Thymus (tissue), 11 donors: ENCODE results near the gene CPN2. TPM values are rescaled to one million over a fixed set of nuclear protein-coding genes. Genes with fewer than 3 reads are reported as not detected.

Experiments used
- DNase-seq, 9 donors: peaks; one replicate each; pipeline ENCODE4 v3.0.0-alpha.2; 2013; ENCODE audit warnings: low spot score in 9 of 9, low read depth in 6 of 9, missing footprints in 1 of 9
- H3K27ac ChIP-seq, 2 donors: one replicate each; pipeline ENCODE4 v1.5.1; 2013; ENCODE audit warnings: control low read depth in 1 of 2, low read depth in 1 of 2, low read length in 1 of 2, mild to moderate bottlenecking in 1 of 2, moderate library complexity in 1 of 2
- H3K27me3 ChIP-seq, 2 donors: one replicate each; pipeline ENCODE4 v1.5.1; 2013; ENCODE audit warnings: low read length in 1 of 2; ENCODE audit not compliant: control insufficient read depth in 2 of 2, insufficient read depth in 1 of 2
- H3K36me3 ChIP-seq, 2 donors: one replicate each; pipeline ENCODE4 v1.5.1; 2013; ENCODE audit warnings: low read length in 1 of 2, mild to moderate bottlenecking in 1 of 2, moderate library complexity in 1 of 2; ENCODE audit not compliant: control insufficient read depth in 2 of 2, insufficient read depth in 2 of 2
- H3K4me1 ChIP-seq, 2 donors: one replicate each; pipeline ENCODE4 v1.5.1; 2013; ENCODE audit warnings: low read length in 2 of 2; ENCODE audit not compliant: control insufficient read depth in 2 of 2, insufficient read depth in 2 of 2
- H3K4me3 ChIP-seq, 2 donors: one replicate each; pipeline ENCODE4 v1.5.1; 2013; ENCODE audit warnings: low read length in 2 of 2, control low read depth in 1 of 2, mild to moderate bottlenecking in 1 of 2
- H3K9me3 ChIP-seq, 2 donors: one replicate each; pipeline ENCODE4 v1.5.1; 2013; ENCODE audit warnings: low read length in 1 of 2, mild to moderate bottlenecking in 1 of 2; ENCODE audit not compliant: control insufficient read depth in 2 of 2, insufficient read depth in 1 of 2
- WGBS: extraction: QIAGEN DNeasy Blood & Tissue Kit; methylation state at CpG from one replicate; pipeline ENCODE4 v1.1.7; 2013; 5-methylcytosine and 5-hydroxymethylcytosine counted together
- polyA plus RNA-seq: library from polyadenylated mRNA; stranded (reverse); fragments of 200-250 nt; gene quantifications from one replicate; pipeline ENCODE4 v1.2.3, GENCODE V29; 2013
- total RNA-seq: library from RNA; stranded (reverse); fragments of 120-200 nt; gene quantifications from one replicate; pipeline ENCODE4 v1.2.4, GENCODE V29; 2013
- donor health status: healthy.

The CPN2 gene
- total and polyA plus RNA-seq, 2 donors, result 0.05 to 0.07 TPM

DNA sequence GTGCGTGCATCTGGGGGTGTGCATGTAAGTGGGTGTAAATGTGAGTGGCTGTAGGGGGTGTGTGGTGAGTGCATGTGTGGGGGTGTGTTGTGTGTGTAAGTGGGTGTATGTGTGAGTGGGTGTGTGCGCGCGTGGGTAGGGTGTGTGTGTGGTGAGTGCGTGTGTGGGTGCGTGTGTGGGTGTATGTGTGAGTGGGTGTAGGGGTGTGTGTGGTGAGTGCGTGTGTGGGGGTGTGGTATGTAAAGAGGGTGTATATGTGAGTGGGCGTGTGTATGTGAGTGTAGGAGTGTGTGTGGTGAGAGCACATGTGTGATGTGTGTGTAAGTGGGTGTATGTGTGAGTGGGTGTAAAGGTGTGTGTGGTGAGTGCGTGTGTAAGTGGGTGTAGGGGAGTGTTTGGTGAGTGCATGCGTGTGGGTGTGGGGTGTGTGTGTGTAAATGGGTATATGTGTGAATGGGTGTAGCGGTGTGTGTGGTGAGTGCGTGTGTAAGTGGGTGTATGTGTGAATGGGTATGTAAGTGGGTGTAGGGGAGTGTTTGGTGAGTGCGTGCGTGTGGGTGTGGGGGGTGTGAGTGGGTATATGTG is 916 bp upstream of the CPN2 start:
- no peaks in the 10 kb centered on the region for H3K27me3 ChIP-seq
- DNase-seq, result no peak
- H3K4me1 ChIP-seq, result peaks cover 0 to 3% of the 10 kb centered on the region in 2 donors
- WGBS, result 90% methylated on average over 14 of the region's 14 CpGs
- no peak overlapping the region for H3K4me3 ChIP-seq
- no peaks in the 10 kb centered on the region for H3K9me3 ChIP-seq
- no peak overlapping the region for H3K27ac ChIP-seq
- H3K36me3 ChIP-seq, result no peaks in the 10 kb centered on the region

DNA sequence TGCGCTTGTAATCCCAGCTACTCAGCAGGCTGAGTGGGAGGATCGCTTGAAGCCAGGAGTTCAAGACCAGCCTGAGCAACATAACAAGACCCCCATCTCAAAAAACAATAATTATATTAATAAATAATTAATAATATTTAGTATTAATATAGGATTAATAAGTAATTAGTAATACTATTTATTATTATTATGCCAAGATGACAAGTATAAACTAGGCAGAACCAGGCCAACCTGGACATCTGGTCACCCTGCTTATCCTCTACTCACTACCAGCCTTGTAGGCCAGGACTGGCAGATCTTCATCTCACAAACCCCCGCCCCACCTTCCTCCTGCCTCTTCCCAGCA is 429 bp downstream of the CPN2 start:
- Histone ChIP-seq H3K36me3 (no peaks in the 10 kb centered on the region), H3K4me1 (peaks cover 0 to 3% of the 10 kb centered on the region in 2 donors), H3K4me3 (no peak overlapping the region), H3K27me3 (no peaks in the 10 kb centered on the region), H3K9me3 (no peaks in the 10 kb centered on the region), H3K27ac (no peak overlapping the region)
- 89% methylated on average over 3 of the region's 3 CpGs for WGBS
- no peak for DNase-seq

- DNase-seq, result no peak
- no peaks in the 10 kb centered on the region for H3K4me1 ChIP-seq
- 92% methylated on average over 6 of the region's 6 CpGs for WGBS
- no peak overlapping the region for H3K27ac ChIP-seq
- peaks cover 0 to 4% of the 10 kb centered on the region in 2 donors for H3K27me3 ChIP-seq
- H3K9me3 ChIP-seq, result no peaks in the 10 kb centered on the region
- H3K36me3 ChIP-seq, result no peaks in the 10 kb centered on the region
- H3K4me3 ChIP-seq, result no peak overlapping the region
These were observed 2.8 kb downstream of the CPN2 start for GRCh38 chr3:194348354-194348753.

DNA sequence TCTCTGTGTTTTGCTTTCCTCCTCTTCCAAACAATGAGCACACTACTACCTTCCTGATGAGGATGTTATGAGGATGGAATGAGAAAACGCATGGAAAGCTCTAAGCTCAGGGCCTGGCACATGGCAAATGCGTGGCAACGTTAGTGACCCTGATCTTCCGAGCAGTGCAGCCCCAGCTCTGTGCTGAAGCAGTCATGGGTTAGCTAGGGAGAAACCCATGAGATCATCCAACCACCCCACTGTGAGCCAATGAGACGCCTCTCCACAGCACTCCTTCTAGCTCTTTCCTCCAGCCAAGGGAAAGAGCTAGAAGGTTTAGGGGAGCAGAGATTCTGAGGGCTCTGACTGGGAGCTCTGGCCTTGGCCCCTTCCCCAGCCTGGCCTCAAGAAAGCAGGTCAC is 4.5 kb downstream of the CPN2 start:
- Histone ChIP-seq H3K4me1 (no peaks in the 10 kb centered on the region), H3K27me3 (peaks cover 0 to 19% of the 10 kb centered on the region in 2 donors), H3K4me3 (no peak overlapping the region), H3K9me3 (no peaks in the 10 kb centered on the region), H3K27ac (no peak overlapping the region), H3K36me3 (no peaks in the 10 kb centered on the region)
- DNase-seq, result no peak
- WGBS, result 93% methylated on average over 5 of the region's 5 CpGs

DNA sequence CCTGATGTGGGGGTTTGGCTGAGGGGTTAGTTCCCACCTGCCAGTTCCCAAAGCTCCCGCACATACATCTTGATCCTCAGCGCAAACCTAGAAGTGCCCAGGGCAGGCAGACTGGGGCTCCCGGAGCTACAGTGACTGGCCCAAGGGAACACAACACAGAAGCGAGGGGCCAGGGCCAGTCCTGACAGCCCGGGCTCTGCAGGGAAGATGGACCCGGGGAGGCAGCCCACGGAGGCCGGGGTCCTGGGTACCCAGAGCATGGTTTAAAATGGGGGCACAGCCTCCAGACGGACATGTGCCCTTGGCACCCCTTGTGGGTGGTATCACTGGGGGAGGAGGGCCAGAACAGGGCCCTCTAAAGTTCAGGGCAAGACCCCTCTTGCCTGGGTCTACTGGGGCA is 5.1 kb downstream of the CPN2 start:
- DNase-seq, result no peak
- WGBS, result 89% methylated on average over 9 of the region's 9 CpGs
- Histone ChIP-seq H3K4me3 (no peak overlapping the region), H3K36me3 (no peaks in the 10 kb centered on the region), H3K27ac (no peak overlapping the region), H3K4me1 (no peaks in the 10 kb centered on the region), H3K27me3 (peaks cover 0 to 25% of the 10 kb centered on the region in 2 donors), H3K9me3 (no peaks in the 10 kb centered on the region)

DNA sequence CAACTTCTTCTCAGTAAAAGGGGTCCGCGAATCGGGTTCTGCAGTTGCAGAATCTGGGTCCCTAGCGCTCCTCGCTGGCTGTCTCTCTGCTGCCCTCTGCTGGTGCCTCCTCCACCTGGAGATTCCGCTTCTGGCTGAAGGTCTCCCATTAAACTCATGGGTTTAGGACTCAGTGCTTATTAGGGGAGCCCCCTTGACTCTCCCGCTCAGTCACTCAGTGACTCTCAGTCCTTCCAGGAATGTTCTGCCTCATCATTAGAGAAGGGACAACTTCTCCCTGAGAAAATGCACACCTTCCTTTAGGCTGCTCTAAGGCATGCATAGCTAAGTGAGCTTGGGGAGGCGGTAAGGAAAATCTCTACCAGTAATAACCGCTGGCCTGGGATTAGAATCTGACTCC is 7.1 kb downstream of the CPN2 start:
- no peaks in the 10 kb centered on the region for H3K9me3 ChIP-seq
- H3K27ac ChIP-seq, result no peak overlapping the region
- H3K36me3 ChIP-seq, result no peaks in the 10 kb centered on the region
- WGBS, result 41% methylated on average over 9 of the region's 9 CpGs
- H3K27me3 ChIP-seq, result peaks cover 0 to 29% of the 10 kb centered on the region in 2 donors
- DNase-seq, result peak in 7 of 9 donors; percentile 29 to 79 (median 56)
- H3K4me1 ChIP-seq, result no peaks in the 10 kb centered on the region
- no peak overlapping the region for H3K4me3 ChIP-seq

DNA sequence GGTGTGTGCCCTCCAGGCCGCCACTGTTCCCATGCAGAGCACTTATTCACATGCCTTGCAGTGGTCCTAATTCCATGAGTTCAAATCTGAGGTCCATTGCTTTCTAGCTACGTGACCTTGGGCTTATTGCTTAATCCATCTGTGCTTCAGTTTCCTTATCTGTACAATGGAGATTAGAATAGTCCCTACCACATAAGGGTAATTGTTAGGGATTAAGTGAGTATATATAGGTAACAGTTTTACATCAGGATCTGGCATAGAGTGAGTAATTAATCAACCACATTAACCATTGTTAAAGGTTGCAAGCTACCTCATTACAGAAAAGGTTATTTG is 7.6 kb downstream of the CPN2 start:
- no peak for DNase-seq
- Histone ChIP-seq H3K27ac (no peak overlapping the region), H3K4me3 (no peak overlapping the region), H3K36me3 (no peaks in the 10 kb centered on the region), H3K9me3 (no peaks in the 10 kb centered on the region), H3K27me3 (peaks cover 0 to 29% of the 10 kb centered on the region in 2 donors), H3K4me1 (no peaks in the 10 kb centered on the region)
- WGBS, result 95% methylated on average over 2 of the region's 2 CpGs

- no peak overlapping the region for H3K27ac ChIP-seq
- WGBS, result 89% methylated on average over 9 of the region's 9 CpGs
- H3K4me3 ChIP-seq, result no peak overlapping the region
- no peaks in the 10 kb centered on the region for H3K4me1 ChIP-seq
- no peak for DNase-seq
- H3K27me3 ChIP-seq, result peaks cover 0 to 30% of the 10 kb centered on the region in 2 donors
- no peaks in the 10 kb centered on the region for H3K9me3 ChIP-seq
- H3K36me3 ChIP-seq, result no peaks in the 10 kb centered on the region
These were observed 8.1 kb downstream of the CPN2 start for GRCh38 chr3:194342861-194343560.

GRCh38 chr3:194340757-194341400 is 10.2 kb downstream of the CPN2 start:
- H3K4me1 ChIP-seq, result no peaks in the 10 kb centered on the region
- WGBS, result 97% methylated on average over 24 of the region's 24 CpGs
- H3K4me3 ChIP-seq, result no peak overlapping the region
- no peaks in the 10 kb centered on the region for H3K36me3 ChIP-seq
- no peak overlapping the region for H3K27ac ChIP-seq
- DNase-seq, result no peak
- H3K9me3 ChIP-seq, result no peaks in the 10 kb centered on the region
- H3K27me3 ChIP-seq, result peaks cover 0 to 37% of the 10 kb centered on the region in 2 donors
